B cell (primary cell): Measurements from ENCODE around the gene WWTR1. TPM values are rescaled to one million over a fixed set of nuclear protein-coding genes. Genes with fewer than 3 reads are reported as not detected.

Source experiments
- ATAC-seq: fragments of 200-7000 bp; cut with Tn5 transposase; one replicate; pipeline ENCODE4 v1.10.0; 2021; ENCODE audit warnings: low read depth, mild to moderate bottlenecking, moderate number of reproducible peaks, moderate library complexity
- CTCF ChIA-PET: fragments of 350-600 bp; sonication (Branson Sonifier 250); formaldehyde crosslinking; loops from one replicate; lab custom pipeline; 2021; ENCODE audit warnings: antibody characterized with exemption, inconsistent platforms; lab: Charles Lee
- POLR2A ChIA-PET: fragments of 350-600 bp; sonication (Branson Sonifier 250); formaldehyde crosslinking; loops from one replicate; lab custom pipeline; 2021; ENCODE audit warnings: antibody characterized with exemption; lab: Charles Lee
- DNase-seq: peaks from one replicate; pipeline ENCODE4 v3.0.0; 2013
- H2AFZ ChIP-seq: 2 replicates; pipeline ENCODE4 v1.6.1; 2012; ENCODE audit warnings: mild to moderate bottlenecking, low read depth, low read length; ENCODE audit not compliant: insufficient read depth, poor library complexity, severe bottlenecking
- H3K27ac ChIP-seq, 2 donors: 1 replicate in 1 of 2; 2 replicates in 1 of 2; pipeline ENCODE4 v1.5.1; 2012 to 2013; ENCODE audit warnings: low read length in 2 of 2, mild to moderate bottlenecking in 2 of 2, moderate library complexity in 1 of 2
- H3K27me3 ChIP-seq, 4 experiments: fragments of 200-600 bp in 1 of 4; sonication (generic) in 1 of 4; replicated peaks in 1 of 4; 1 replicate in 2 of 4; 2 replicates in 2 of 4; pipeline versions ENCODE4 v1.6.1 to v1.7.0; 2013 to 2016; ENCODE audit warnings: low read length in 3 of 4, mild to moderate bottlenecking in 2 of 4, mixed read lengths in 1 of 4, moderate library complexity in 1 of 4; ENCODE audit not compliant: insufficient read depth in 4 of 4, control insufficient read depth in 3 of 4; ENCODE audit errors: control extremely low read depth in 1 of 4
- H3K36me3 ChIP-seq, 2 experiments: replicated peaks in 1 of 2; 1 replicate in 1 of 2; 2 replicates in 1 of 2; pipeline versions ENCODE4 v1.6.1 to v1.7.1; 2013; ENCODE audit warnings: low read length in 1 of 2; ENCODE audit not compliant: insufficient read depth in 2 of 2, control insufficient read depth in 1 of 2; ENCODE audit errors: control extremely low read depth in 1 of 2, extremely low read depth in 1 of 2
- H3K4me1 ChIP-seq, 2 donors: fragments of 200-600 bp in 1 of 2; sonication (generic) in 1 of 2; 1 replicate in 1 of 2; 2 replicates in 1 of 2; pipeline versions ENCODE4 v1.5.1 to v1.6.1; 2013 to 2017; ENCODE audit warnings: low read length in 2 of 2; ENCODE audit not compliant: control insufficient read depth in 2 of 2, insufficient read depth in 2 of 2
- H3K4me2 ChIP-seq: replicated peaks from 2 replicates; pipeline ENCODE3; 2012; ENCODE audit warnings: mild to moderate bottlenecking, low read depth, low read length; ENCODE audit not compliant: poor library complexity, severe bottlenecking
- H3K4me3 ChIP-seq, 5 experiments: fragments of 200-600 bp in 1 of 5; sonication (generic) in 1 of 5; 1 replicate in 3 of 5; 2 replicates in 2 of 5; pipeline versions ENCODE4 v1.5.1 to v1.7.0; 2011 to 2016; ENCODE audit warnings: low read length in 4 of 5, mild to moderate bottlenecking in 4 of 5, low read depth in 2 of 5, control low read depth in 1 of 5, moderate library complexity in 1 of 5; ENCODE audit not compliant: insufficient read depth in 1 of 5; ENCODE audit errors: control extremely low read depth in 1 of 5, extremely low read depth in 1 of 5
- H3K79me2 ChIP-seq: fragments of 200-600 bp; sonication (generic); one replicate; pipeline ENCODE4 v1.6.0; 2016; ENCODE audit warnings: low read length; ENCODE audit not compliant: control insufficient read depth, insufficient read depth
- H3K9ac ChIP-seq: fragments of 200-600 bp; sonication (generic); 2 replicates; pipeline ENCODE4 v1.6.1; 2017; ENCODE audit warnings: mild to moderate bottlenecking, low read length, moderate library complexity
- H3K9me3 ChIP-seq, 3 donors: one replicate each; pipeline versions ENCODE4 v1.6.1 to v1.7.1; 2013; ENCODE audit warnings: low read length in 2 of 3; ENCODE audit not compliant: control insufficient read depth in 2 of 3, insufficient read depth in 1 of 3; ENCODE audit errors: control extremely low read depth in 1 of 3
- H4K20me1 ChIP-seq: 2 replicates; pipeline ENCODE4 v1.6.0; 2012; ENCODE audit warnings: mild to moderate bottlenecking, low read length; ENCODE audit not compliant: insufficient read depth, control insufficient read depth, poor library complexity, severe bottlenecking
- H3K27ac Mint-ChIP-seq: one replicate; pipeline ENCODE4 v1.8.0; 2021; ENCODE audit warnings: mixed read lengths
- H3K27me3 Mint-ChIP-seq: one replicate; pipeline ENCODE4 v1.8.0; 2021; ENCODE audit warnings: mixed read lengths
- H3K4me1 Mint-ChIP-seq: one replicate; pipeline ENCODE4 v1.8.0; 2021; ENCODE audit warnings: mixed read lengths
- H3K4me3 Mint-ChIP-seq: one replicate; pipeline ENCODE4 v1.8.0; 2021; ENCODE audit warnings: mixed read lengths
- H3K9me3 Mint-ChIP-seq: one replicate; pipeline ENCODE4 v1.8.0; 2022; ENCODE audit warnings: mixed read lengths; ENCODE audit not compliant: insufficient read depth
- CTCF ChIP-seq: fragments of 200-600 bp; IDR thresholded peaks from one replicate; pipeline ENCODE4 v1.8.0; 2022; ENCODE audit warnings: antibody characterized with exemption, mild to moderate bottlenecking
- EZH2 ChIP-seq: IDR thresholded peaks from 2 replicates; pipeline ENCODE4 v1.6.1; 2012; ENCODE audit warnings: borderline replicate concordance, low read depth, mild to moderate bottlenecking, moderate library complexity, low read length; ENCODE audit not compliant: insufficient read depth, poor library complexity, severe bottlenecking
- WGBS: methylation state at CpG from one replicate; pipeline ENCODE4 v1.1.5; 2013; ENCODE audit warnings: missing lambda C conversion rate; ENCODE audit not compliant: insufficient coverage; 5-methylcytosine and 5-hydroxymethylcytosine counted together
- intact Hi-C: fragments of 100-400 bp; cut with micrococcal nuclease; formaldehyde crosslinking; loops from one replicate; pipeline ENCODE4 v1.10.0; 2022
- polyA plus RNA-seq: library from polyadenylated mRNA; depleted of rRNA; stranded (reverse); fragments of >200 nt; gene quantifications from 2 replicates; pipeline ENCODE4 v1.2.3, GENCODE V29; 2012
- total RNA-seq, 2 donors: library from RNA; stranded (reverse); fragments of 120-200 nt in 1 of 2; gene quantifications; 1 replicate in 1 of 2; 2 replicates in 1 of 2; pipeline versions ENCODE4 v1.2.3 to v1.2.4, GENCODE V29; 2013 to 2022

WWTR1 gene
- total and polyA plus RNA-seq, 2 donors (not counting 1 experiment from before 2014, with no cell fraction given) = 0.79 to 2.3 TPM

DNA sequence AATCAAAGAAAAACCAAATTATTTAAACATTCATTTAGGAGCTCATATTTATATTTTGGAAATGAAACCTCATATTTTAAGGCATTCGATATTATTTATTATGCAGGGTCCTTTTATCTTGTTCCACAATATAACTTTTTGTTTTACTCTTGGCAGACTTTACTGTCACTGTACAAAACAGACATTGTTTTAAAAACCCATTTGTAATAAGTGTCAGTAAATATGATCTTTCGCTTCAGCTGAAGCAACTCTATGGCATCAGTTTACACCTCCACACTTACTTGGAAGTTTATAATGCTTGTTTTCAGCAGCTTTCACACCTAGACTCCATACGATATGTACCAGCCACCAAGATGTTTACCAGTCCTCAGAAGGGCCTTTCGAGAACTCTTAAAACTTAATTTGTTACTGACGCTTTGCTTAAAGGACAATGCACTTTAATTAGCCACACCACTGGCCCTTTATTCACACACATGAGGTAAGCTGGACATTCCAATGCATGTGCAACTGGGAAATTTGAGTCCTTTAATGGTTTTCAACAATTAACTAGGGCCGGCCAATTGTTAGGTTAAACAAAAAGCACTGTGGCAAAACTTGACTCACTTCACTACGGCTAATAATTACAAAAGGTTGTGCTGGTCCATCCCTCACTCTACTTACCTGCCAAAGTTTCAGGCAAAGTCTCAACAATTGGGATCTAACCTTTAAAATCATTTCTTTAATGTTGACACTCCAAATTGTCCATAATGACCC, 16.7 kb downstream of the WWTR1 start:
- Histone ChIP-seq H3K4me3 (no peak overlapping the region), H3K27me3 (no peaks in the 10 kb centered on the region), H3K27ac (no peak overlapping the region), H3K9me3 (no peaks in the 10 kb centered on the region), H3K9ac (no peak overlapping the region), H4K20me1 (no peaks in the 10 kb centered on the region), H3K36me3 (no peaks in the 10 kb centered on the region), H3K79me2 (no peaks in the 10 kb centered on the region), H2AFZ (no peak overlapping the region), H3K4me2 (no peak overlapping the region), H3K4me1 (no peaks in the 10 kb centered on the region)
- Mint-ChIP-seq H3K27ac (no peak overlapping the region), H3K9me3 (no peaks in the 10 kb centered on the region), H3K27me3 (peaks cover 8% of the 10 kb centered on the region), H3K4me3 (no peak overlapping the region), H3K4me1 (no peaks in the 10 kb centered on the region)
- ChIA-PET POLR2A (interaction anchor here (0.6 kb wide), 1 partner anchor 13 kb away, joined by 3 read pairs; no protein-coding TSS in a partner anchor), CTCF (no interaction called here)
- WGBS = 97% methylated on average over 3 of the region's 7 CpGs
- ATAC-seq (no peak), DNase-seq (no peak)
- TF ChIP-seq EZH2 (no peak), CTCF (no peak)
- intact Hi-C loops = no loop called here

- Histone ChIP-seq H3K9ac (no peak overlapping the region), H3K27ac (no peak overlapping the region), H3K9me3 (no peaks in the 10 kb centered on the region), H3K79me2 (no peaks in the 10 kb centered on the region), H2AFZ (no peak overlapping the region), H3K4me1 (no peaks in the 10 kb centered on the region), H3K4me3 (no peak overlapping the region), H3K27me3 (no peaks in the 10 kb centered on the region), H3K4me2 (no peak overlapping the region), H4K20me1 (no peaks in the 10 kb centered on the region), H3K36me3 (no peaks in the 10 kb centered on the region)
- intact Hi-C loops = no loop called here
- TF ChIP-seq CTCF (no peak), EZH2 (no peak)
- ATAC-seq = no peak
- Mint-ChIP-seq H3K4me3 (no peak overlapping the region), H3K4me1 (no peaks in the 10 kb centered on the region), H3K27me3 (peaks cover 17% of the 10 kb centered on the region), H3K9me3 (no peaks in the 10 kb centered on the region), H3K27ac (no peak overlapping the region)
- no CpG with 5 or more reads among the region's 2 CpGs for WGBS
- ChIA-PET POLR2A (no interaction called here), CTCF (no interaction called here)
- DNase-seq = no peak
These were observed 18.7 kb downstream of the WWTR1 start for GRCh38 chr3:149639093-149639486.
